ENCODE data around the gene SHISAL1.
A peak's percentile ranks its signal among the peaks of the same experiment; 100 is the strongest.

Gene SHISAL1

GRCh38 chr22:44211946-44212930 is 100.5 kb downstream of the SHISAL1 start:
- peaks cover 6% of the 10 kb centered on the region for H3K36me3 Mint-ChIP-seq (ENCODE audit: low read depth)
- no peak overlapping the region for H3K4me3 Mint-ChIP-seq
- peaks cover 26% of the 10 kb centered on the region for H3K4me1 Mint-ChIP-seq (ENCODE audit: low read depth)
- intact Hi-C loops (cut with micrococcal nuclease) = no loop called here
- peaks cover under 1% of the 10 kb centered on the region for H3K27me3 Mint-ChIP-seq
- H3K9me3 Mint-ChIP-seq = no peaks in the 10 kb centered on the region
- peak overlapping the region; percentile 2 for H3K27ac Mint-ChIP-seq

GRCh38 chr22:44211256-44211945 is 101.3 kb downstream of the SHISAL1 start:
- H3K36me3 Mint-ChIP-seq (ENCODE audit: low read depth) = peaks cover 12% of the 10 kb centered on the region
- H3K27me3 Mint-ChIP-seq = no peaks in the 10 kb centered on the region
- no peak overlapping the region for H3K4me3 Mint-ChIP-seq
- intact Hi-C loops (cut with micrococcal nuclease) = no loop called here
- H3K9me3 Mint-ChIP-seq = no peaks in the 10 kb centered on the region
- H3K4me1 Mint-ChIP-seq (ENCODE audit: low read depth) = peaks cover 26% of the 10 kb centered on the region
- peak overlapping the region; percentile 2 for H3K27ac Mint-ChIP-seq

GRCh38 chr22:44210722-44211121 is 102.0 kb downstream of the SHISAL1 start:
- no peak overlapping the region for H3K4me3 Mint-ChIP-seq
- H3K9me3 Mint-ChIP-seq = no peaks in the 10 kb centered on the region
- intact Hi-C loops (cut with micrococcal nuclease) = no loop called here
- H3K4me1 Mint-ChIP-seq (ENCODE audit: low read depth) = peaks cover 28% of the 10 kb centered on the region
- H3K27ac Mint-ChIP-seq = no peak overlapping the region
- no peaks in the 10 kb centered on the region for H3K27me3 Mint-ChIP-seq
- peaks cover 19% of the 10 kb centered on the region for H3K36me3 Mint-ChIP-seq (ENCODE audit: low read depth)

- no peaks in the 10 kb centered on the region for H3K27me3 Mint-ChIP-seq
- peaks cover 35% of the 10 kb centered on the region for H3K4me1 Mint-ChIP-seq (ENCODE audit: low read depth)
- H3K4me3 Mint-ChIP-seq = no peak overlapping the region
- no peaks in the 10 kb centered on the region for H3K9me3 Mint-ChIP-seq
- intact Hi-C loops (cut with micrococcal nuclease) = no loop called here
- H3K36me3 Mint-ChIP-seq (ENCODE audit: low read depth) = peaks cover 32% of the 10 kb centered on the region
- no peak overlapping the region for H3K27ac Mint-ChIP-seq
Measured at GRCh38 chr22:44209343-44209742, 103.4 kb downstream of the SHISAL1 start.

GRCh38 chr22:44207981-44208317 is 104.8 kb downstream of the SHISAL1 start:
- intact Hi-C loops (cut with micrococcal nuclease) = no loop called here
- Mint-ChIP-seq H3K36me3 (ENCODE audit: low read depth) (peaks cover 46% of the 10 kb centered on the region), H3K9me3 (no peaks in the 10 kb centered on the region), H3K27ac (no peak overlapping the region), H3K4me1 (ENCODE audit: low read depth) (peaks cover 35% of the 10 kb centered on the region), H3K4me3 (no peak overlapping the region), H3K27me3 (no peaks in the 10 kb centered on the region)

GRCh38 chr22:44207173-44207980 is 105.4 kb downstream of the SHISAL1 start:
- no peaks in the 10 kb centered on the region for H3K9me3 Mint-ChIP-seq
- H3K4me3 Mint-ChIP-seq = no peak overlapping the region
- no peaks in the 10 kb centered on the region for H3K27me3 Mint-ChIP-seq
- H3K36me3 Mint-ChIP-seq (ENCODE audit: low read depth) = peaks cover 52% of the 10 kb centered on the region
- H3K27ac Mint-ChIP-seq = no peak overlapping the region
- intact Hi-C loops (cut with micrococcal nuclease) = no loop called here
- H3K4me1 Mint-ChIP-seq (ENCODE audit: low read depth) = peaks cover 35% of the 10 kb centered on the region

- no peak overlapping the region for H3K4me3 Mint-ChIP-seq
- H3K9me3 Mint-ChIP-seq = no peaks in the 10 kb centered on the region
- H3K4me1 Mint-ChIP-seq (ENCODE audit: low read depth) = peaks cover 32% of the 10 kb centered on the region
- intact Hi-C loops (cut with micrococcal nuclease) = no loop called here
- H3K27ac Mint-ChIP-seq = no peak overlapping the region
- H3K36me3 Mint-ChIP-seq (ENCODE audit: low read depth) = peaks cover 58% of the 10 kb centered on the region
- no peaks in the 10 kb centered on the region for H3K27me3 Mint-ChIP-seq
Measured at GRCh38 chr22:44206696-44207095, 106.1 kb downstream of the SHISAL1 start.

GRCh38 chr22:44206330-44206645 is 106.5 kb downstream of the SHISAL1 start:
- Mint-ChIP-seq H3K4me3 (no peak overlapping the region), H3K36me3 (ENCODE audit: low read depth) (peaks cover 58% of the 10 kb centered on the region), H3K27me3 (no peaks in the 10 kb centered on the region), H3K4me1 (ENCODE audit: low read depth) (peaks cover 28% of the 10 kb centered on the region), H3K27ac (no peak overlapping the region), H3K9me3 (no peaks in the 10 kb centered on the region)
- intact Hi-C loops (cut with micrococcal nuclease) = no loop called here

- H3K36me3 Mint-ChIP-seq (ENCODE audit: low read depth) = peaks cover 63% of the 10 kb centered on the region
- H3K4me1 Mint-ChIP-seq (ENCODE audit: low read depth) = peaks cover 29% of the 10 kb centered on the region
- intact Hi-C loops (cut with micrococcal nuclease) = no loop called here
- no peaks in the 10 kb centered on the region for H3K27me3 Mint-ChIP-seq
- H3K4me3 Mint-ChIP-seq = no peak overlapping the region
- H3K9me3 Mint-ChIP-seq = no peaks in the 10 kb centered on the region
- H3K27ac Mint-ChIP-seq = no peak overlapping the region
Measured at GRCh38 chr22:44205516-44206329, 107.0 kb downstream of the SHISAL1 start.

- Mint-ChIP-seq H3K27ac (no peak overlapping the region), H3K36me3 (ENCODE audit: low read depth) (peaks cover 71% of the 10 kb centered on the region), H3K4me3 (no peak overlapping the region), H3K27me3 (no peaks in the 10 kb centered on the region), H3K9me3 (no peaks in the 10 kb centered on the region), H3K4me1 (ENCODE audit: low read depth) (peaks cover 35% of the 10 kb centered on the region)
- intact Hi-C loops (cut with micrococcal nuclease) = no loop called here
Measured at GRCh38 chr22:44204739-44205515, 107.8 kb downstream of the SHISAL1 start.

- intact Hi-C loops (cut with micrococcal nuclease) = no loop called here
- Mint-ChIP-seq H3K27me3 (no peaks in the 10 kb centered on the region), H3K27ac (no peak overlapping the region), H3K36me3 (ENCODE audit: low read depth) (peaks cover 88% of the 10 kb centered on the region), H3K4me3 (no peak overlapping the region), H3K9me3 (no peaks in the 10 kb centered on the region), H3K4me1 (ENCODE audit: low read depth) (peaks cover 42% of the 10 kb centered on the region)
Measured at GRCh38 chr22:44203203-44203602, 109.5 kb downstream of the SHISAL1 start.

GRCh38 chr22:44202261-44202789 is 110.4 kb downstream of the SHISAL1 start:
- Mint-ChIP-seq H3K4me1 (ENCODE audit: low read depth) (peaks cover 34% of the 10 kb centered on the region), H3K9me3 (no peaks in the 10 kb centered on the region), H3K36me3 (ENCODE audit: low read depth) (peaks cover 95% of the 10 kb centered on the region)

More at GRCh38 chr22:44202261-44202789, 110.4 kb downstream of the SHISAL1 start:
- Mint-ChIP-seq H3K4me3 (no peak overlapping the region), H3K27me3 (no peaks in the 10 kb centered on the region), H3K27ac (no peak overlapping the region)
- intact Hi-C loops (cut with micrococcal nuclease) = no loop called here
